A549 (cell line): ENCODE results near the gene VSTM4. TPM values are rescaled to one million over a fixed set of nuclear protein-coding genes. Genes with fewer than 3 reads are reported as not detected.

Experiments
- ATAC-seq, 2 experiments: fragments of 200-7000 bp in 1 of 2; fragments of >200 bp in 1 of 2; cut with Nextera tagmentation in 1 of 2; cut with Tn5 transposase in 1 of 2; 3 replicates each; pipeline versions ENCODE4 v1.8.0 to v1.9.1; 2018 to 2020; ENCODE audit warnings: mild to moderate bottlenecking in 1 of 2, moderate library complexity in 1 of 2
- CTCF ChIA-PET: fragments of 300-600 bp; sonication (Branson Sonifier 250); formaldehyde crosslinking; extraction: SDS; loops from one replicate; lab custom pipeline; 2021; ENCODE audit warnings: antibody characterized with exemption, inconsistent platforms; lab: Yijun Ruan, JAX
- POLR2A ChIA-PET: fragments of 350-600 bp; formaldehyde crosslinking; extraction: SDS; loops from one replicate; lab custom pipeline; 2021; ENCODE audit warnings: antibody characterized with exemption, inconsistent platforms; lab: Yijun Ruan, JAX
- DNase-seq, 2 experiments: peaks; one replicate each; pipeline versions ENCODE4 v3.0.0 to v3.0.0-alpha.2; 2011 to 2016; ENCODE audit warnings: low read depth in 1 of 2, low spot score in 1 of 2
- FAIRE-seq: peaks from 2 replicates; lab custom pipeline; 2011; peaks lifted over from hg19 to GRCh38; lab: Jason Lieb, UNC
- H3K27ac ChIP-seq, 2 experiments: fragments of >200 bp; sonication (Bioruptor Twin); formaldehyde crosslinking; 3 replicates each; pipeline ENCODE4 v1.5.1; 2016 to 2017
- H3K4me1 ChIP-seq: fragments of >200 bp; sonication (Bioruptor Twin); formaldehyde crosslinking; 3 replicates; pipeline ENCODE4 v1.6.1; 2016
- H3K4me2 ChIP-seq: fragments of >200 bp; sonication (Bioruptor Twin); formaldehyde crosslinking; 3 replicates; pipeline ENCODE4 v1.6.1; 2016
- H3K4me3 ChIP-seq: fragments of >200 bp; sonication (Bioruptor Twin); formaldehyde crosslinking; 3 replicates; pipeline ENCODE4 v1.5.1; 2016
- H3K9me3 ChIP-seq: fragments of >200 bp; sonication (Bioruptor Twin); formaldehyde crosslinking; 3 replicates; pipeline ENCODE4 v1.6.1; 2016
- CBX2 ChIP-seq: fragments of 200-600 bp; sonication (generic); IDR thresholded peaks from 2 replicates; pipeline ENCODE4 v1.6.1; 2016; ENCODE audit warnings: low read depth, mild to moderate bottlenecking, borderline replicate concordance
- CHD2 ChIP-seq: fragments of 150-350 bp; IDR thresholded peaks from 2 replicates; pipeline ENCODE4 v1.6.1; 2014; ENCODE audit warnings: low read length; ENCODE audit not compliant: partially characterized antibody
- CHD4 ChIP-seq: fragments of 200-600 bp; sonication (generic); IDR thresholded peaks from 2 replicates; pipeline ENCODE4 v1.6.1; 2016; ENCODE audit warnings: antibody characterized with exemption, mild to moderate bottlenecking, borderline replicate concordance
- CTCF ChIP-seq: fragments of >200 bp; sonication (Bioruptor Twin); formaldehyde crosslinking; IDR thresholded peaks from 3 replicates; pipeline ENCODE4 v1.5.1; 2016
- E2F6 ChIP-seq: IDR thresholded peaks from 2 replicates; pipeline ENCODE4 v1.6.1; 2012; ENCODE audit warnings: low read depth, borderline replicate concordance
- EHF ChIP-seq: fragments of 250-450 bp; sonication (Bioruptor Pico); IDR thresholded peaks from 2 replicates; pipeline ENCODE4 v1.5.0; 2020; ENCODE audit warnings: mild to moderate bottlenecking
- FOSB ChIP-seq: fragments of 250-450 bp; sonication (Bioruptor Pico); IDR thresholded peaks from 2 replicates; pipeline ENCODE4 v1.5.0; 2020; ENCODE audit warnings: mild to moderate bottlenecking, moderate library complexity
- GATA3 ChIP-seq: IDR thresholded peaks from 2 replicates; pipeline ENCODE4 v1.6.1; 2012; ENCODE audit warnings: borderline replicate concordance
- HOXB13 ChIP-seq: fragments of 250-450 bp; sonication (Bioruptor Pico); IDR thresholded peaks from 2 replicates; pipeline ENCODE4 v1.5.0; 2020; ENCODE audit warnings: low read depth, mild to moderate bottlenecking, moderate library complexity
- JUN ChIP-seq, 2 experiments: fragments of >200 bp; sonication (Bioruptor Twin); formaldehyde crosslinking; IDR thresholded peaks; 2 replicates in 1 of 2; 3 replicates in 1 of 2; pipeline ENCODE4 v1.6.1; 2016 to 2017
- KDM1A ChIP-seq: fragments of 200-600 bp; sonication (generic); IDR thresholded peaks from 2 replicates; pipeline ENCODE4 v1.6.1; 2016; ENCODE audit warnings: low read depth, mild to moderate bottlenecking
- MAX ChIP-seq: IDR thresholded peaks from 2 replicates; pipeline ENCODE4 v1.6.1; 2012
- MAZ ChIP-seq: fragments of 150-350 bp; IDR thresholded peaks from 2 replicates; pipeline ENCODE4 v1.6.1; 2014; ENCODE audit warnings: antibody characterized with exemption, low read depth, low read length, borderline replicate concordance
- NR3C1 ChIP-seq: fragments of >200 bp; sonication (Bioruptor Twin); formaldehyde crosslinking; IDR thresholded peaks from 3 replicates; pipeline ENCODE4 v1.6.1; 2017
- PBX3 ChIP-seq: IDR thresholded peaks from 2 replicates; pipeline ENCODE4 v1.6.1; 2012
- POLR2A ChIP-seq: IDR thresholded peaks from 2 replicates; pipeline ENCODE4 v1.6.1; 2012; ENCODE audit warnings: mild to moderate bottlenecking, low read length
- POLR2AphosphoS2 ChIP-seq: conservative IDR thresholded peaks from 2 replicates; pipeline ENCODE4 v1.6.1; 2012; ENCODE audit warnings: low read length, improper control_type of control experiment, inconsistent platforms
- RAD21 ChIP-seq, 2 experiments: fragments of >200 bp in 1 of 2; sonication (Bioruptor Twin) in 1 of 2; formaldehyde crosslinking in 1 of 2; IDR thresholded peaks in 1 of 2; conservative IDR thresholded peaks in 1 of 2; 2 replicates in 1 of 2; 3 replicates in 1 of 2; pipeline ENCODE4 v1.6.1; 2012 to 2018; ENCODE audit warnings: inconsistent platforms in 1 of 2
- SREBF2 ChIP-seq: fragments of 450-650 bp; IDR thresholded peaks from 2 replicates; pipeline ENCODE4 v1.6.1; 2014; ENCODE audit warnings: mild to moderate bottlenecking, moderate library complexity
- TP53 ChIP-seq: fragments of 250-450 bp; sonication (Bioruptor Pico); IDR thresholded peaks from 2 replicates; pipeline ENCODE4 v1.5.0; 2021; ENCODE audit warnings: mild to moderate bottlenecking, moderate library complexity
- ZC3H11A ChIP-seq: fragments of 450-650 bp; IDR thresholded peaks from 2 replicates; pipeline ENCODE4 v1.6.1; 2014; ENCODE audit warnings: antibody characterized with exemption, mild to moderate bottlenecking
- WGBS: methylation state at CpG from one replicate; pipeline ENCODE4 v1.1.6; 2017; ENCODE audit errors: missing lambda C conversion rate; 5-methylcytosine and 5-hydroxymethylcytosine counted together
- polyA plus RNA-seq, 4 experiments: library from polyadenylated mRNA; depleted of rRNA in 3 of 4; stranded (reverse); fragments of >200 nt; fragmentation: RNase III in 1 of 4; extraction: RNeasy Plus Mini Kit Qiagen cat#74134 plus additional on column Dnase treatment in 1 of 4; gene quantifications; 2 replicates in 3 of 4; 3 replicates in 1 of 4; pipeline ENCODE4 v1.2.3, GENCODE V29; 2011 to 2017

VSTM4 gene
- polyA plus RNA-seq, 2 of the 4 experiments (the other 2 are of a cell fraction): 0.18 to 0.53 TPM

GRCh38 chr10:49112098-49112497 is 3.2 kb downstream of the VSTM4 start:
- no peak for FAIRE-seq
- TF ChIP-seq TP53 (CRISPR knock-in tag) (no peak), POLR2AphosphoS2 (no peak), CHD2 (no peak), CTCF (no peak), FOSB (no peak), EHF (no peak), KDM1A (no peak), JUN (IDR thresholded peaks at IDR 0.05) (no peak), E2F6 (no peak), HOXB13 (CRISPR knock-in tag) (no peak), POLR2A (no peak), GATA3 (no peak)
- TF ChIP-seq, all 56 proteins: peak for 0
- Histone ChIP-seq H3K4me3 (no peak overlapping the region), H3K4me2 (no peak overlapping the region), H3K4me1 (no peaks in the 10 kb centered on the region), H3K9me3 (no peaks in the 10 kb centered on the region), H3K27ac (no peak overlapping the region)
- ChIA-PET POLR2A (no interaction called here), CTCF (no interaction called here)
- no peak for ATAC-seq
- 42% methylated on average over 3 of the region's 3 CpGs for WGBS
- no peak for DNase-seq

- H3K9me3 ChIP-seq: no peaks in the 10 kb centered on the region
- 36% methylated on average over 6 of the region's 8 CpGs for WGBS
- no peak for TF ChIP-seq CHD4
- no peak for TF ChIP-seq ZC3H11A
- TF ChIP-seq RAD21 (conservative IDR thresholded peaks at IDR 0.05 in 1 of 2, IDR thresholded peaks at IDR 0.05 in 1 of 2): no peak
- no peak for TF ChIP-seq POLR2A
- no peak for TF ChIP-seq MAX
- no peak for TF ChIP-seq PBX3
- H3K4me2 ChIP-seq: no peak overlapping the region
- ChIA-PET CTCF (no interaction called here), POLR2A (no interaction called here)
- DNase-seq (no peak), ATAC-seq (no peak), FAIRE-seq (no peak)
- H3K4me1 ChIP-seq: no peaks in the 10 kb centered on the region
- H3K27ac ChIP-seq: no peak overlapping the region
- H3K4me3 ChIP-seq: no peak overlapping the region
These were observed 4.0 kb downstream of the VSTM4 start for GRCh38 chr10:49111320-49111698.

- no peak overlapping the region for H3K4me3 ChIP-seq
- DNase-seq (no peak), ATAC-seq (no peak), FAIRE-seq (no peak)
- CTCF ChIA-PET: no interaction called here
- no peak for TF ChIP-seq TP53 (CRISPR knock-in tag)
- no peak for TF ChIP-seq EHF
- TF ChIP-seq NR3C1: no peak
- no peak for TF ChIP-seq GATA3
- TF ChIP-seq SREBF2: no peak
- TF ChIP-seq CBX2: no peak
- TF ChIP-seq MAZ: no peak
- WGBS: 49% methylated on average over 4 of the region's 4 CpGs
- no peaks in the 10 kb centered on the region for H3K4me1 ChIP-seq
- H3K9me3 ChIP-seq: no peaks in the 10 kb centered on the region
- no peak overlapping the region for H3K27ac ChIP-seq
- H3K4me2 ChIP-seq: no peak overlapping the region
- POLR2A ChIA-PET: no interaction called here
These were observed 4.5 kb downstream of the VSTM4 start for GRCh38 chr10:49110684-49111319.
